GM23338 (cell line): Measurements from ENCODE around the gene IFT43. TPM values are rescaled to one million over a fixed set of nuclear protein-coding genes. Genes with fewer than 3 reads are reported as not detected.

Experiments
- ATAC-seq: fragments of 200-7000 bp; cut with Tn5 transposase; 3 replicates; pipeline ENCODE4 v1.9.1; 2020
- DNase-seq: peaks from one replicate; pipeline ENCODE4 v3.0.0-alpha.2; 2015; ENCODE audit warnings: low spot score
- H2AFZ ChIP-seq: fragments of 200-600 bp; sonication (generic); 2 replicates; pipeline ENCODE4 v1.8.0; 2016; ENCODE audit warnings: antibody characterized with exemption, mild to moderate bottlenecking, moderate library complexity
- H3F3A ChIP-seq: fragments of 200-600 bp; sonication (generic); replicated peaks from 2 replicates; pipeline ENCODE4 v1.8.0; 2017; ENCODE audit warnings: antibody characterized with exemption, mixed run types, low read depth
- H3K27ac ChIP-seq: fragments of 200-600 bp; sonication (generic); 2 replicates; pipeline ENCODE4 v1.6.1; 2016; ENCODE audit warnings: low read depth
- H3K27me3 ChIP-seq: fragments of 200-600 bp; sonication (generic); 2 replicates; pipeline ENCODE4 v1.8.0; 2016; ENCODE audit warnings: mild to moderate bottlenecking, mixed run types, moderate library complexity; ENCODE audit not compliant: insufficient read depth
- H3K36me3 ChIP-seq: fragments of 200-600 bp; sonication (generic); 2 replicates; pipeline ENCODE4 v1.8.0; 2016; ENCODE audit warnings: mild to moderate bottlenecking; ENCODE audit not compliant: insufficient read depth
- H3K4me1 ChIP-seq: fragments of 200-600 bp; sonication (generic); 2 replicates; pipeline ENCODE4 v1.8.0; 2016; ENCODE audit warnings: mild to moderate bottlenecking, moderate library complexity; ENCODE audit not compliant: insufficient read depth
- H3K4me2 ChIP-seq: fragments of 200-600 bp; sonication (generic); 2 replicates; pipeline ENCODE4 v1.7.1; 2017; ENCODE audit warnings: mixed run types
- H3K4me3 ChIP-seq: fragments of 200-600 bp; sonication (generic); 2 replicates; pipeline ENCODE4 v1.6.1; 2016; ENCODE audit warnings: mixed run types
- H3K79me2 ChIP-seq: fragments of 200-600 bp; sonication (generic); replicated peaks from 2 replicates; pipeline ENCODE4 v1.8.0; 2017; ENCODE audit warnings: mild to moderate bottlenecking; ENCODE audit not compliant: insufficient read depth
- H3K9me2 ChIP-seq: fragments of 200-600 bp; sonication (generic); 2 replicates; pipeline ENCODE4 v1.8.0; 2017; ENCODE audit not compliant: insufficient read depth
- H4K20me1 ChIP-seq: fragments of 200-600 bp; sonication (generic); replicated peaks from 2 replicates; pipeline ENCODE4 v1.8.0; 2017; ENCODE audit warnings: mild to moderate bottlenecking; ENCODE audit not compliant: insufficient read depth
- H3K27ac Mint-ChIP-seq: 2 replicates; pipeline ENCODE4 v1.8.0; 2020; ENCODE audit warnings: inconsistent platforms, mild to moderate bottlenecking, moderate library complexity, mixed read lengths
- H3K27me3 Mint-ChIP-seq: 3 replicates; pipeline ENCODE4 v1.8.0; 2022; ENCODE audit warnings: low read depth, mild to moderate bottlenecking, moderate library complexity, mixed read lengths, inconsistent platforms; ENCODE audit not compliant: insufficient read depth, poor library complexity
- H3K36me3 Mint-ChIP-seq: 3 replicates; pipeline ENCODE4 v1.8.0; 2021; ENCODE audit warnings: low read depth, mild to moderate bottlenecking, inconsistent platforms, moderate library complexity, mixed read lengths
- H3K4me1 Mint-ChIP-seq: 3 replicates; pipeline ENCODE4 v1.8.0; 2020; ENCODE audit warnings: mild to moderate bottlenecking, inconsistent platforms, mixed read lengths
- H3K4me3 Mint-ChIP-seq: 3 replicates; pipeline ENCODE4 v1.8.0; 2021; ENCODE audit warnings: moderate library complexity, mild to moderate bottlenecking, inconsistent platforms, mixed read lengths
- H3K9me3 Mint-ChIP-seq: 3 replicates; pipeline ENCODE4 v1.8.0; 2020; ENCODE audit warnings: moderate library complexity, mild to moderate bottlenecking, inconsistent platforms, mixed read lengths
- CREB1 ChIP-seq: fragments of 250-450 bp; sonication (Bioruptor Pico); IDR thresholded peaks from 2 replicates; pipeline ENCODE4 v1.5.0; 2020; ENCODE audit warnings: low read depth, mild to moderate bottlenecking, moderate library complexity
- EZH2 ChIP-seq: fragments of 200-600 bp; sonication (generic); IDR thresholded peaks from one replicate; pipeline ENCODE4 v1.8.0; 2017; ENCODE audit warnings: antibody characterized with exemption, mild to moderate bottlenecking, low read depth; ENCODE audit not compliant: unreplicated experiment
- EZH2phosphoT487 ChIP-seq: fragments of 200-600 bp; sonication (generic); IDR thresholded peaks from one replicate; pipeline ENCODE4 v1.8.1; 2018; ENCODE audit warnings: antibody characterized with exemption; ENCODE audit not compliant: unreplicated experiment
- JUNB ChIP-seq: IDR thresholded peaks from one replicate; pipeline ENCODE4 v1.6.1; 2016; ENCODE audit warnings: antibody characterized with exemption; ENCODE audit not compliant: unreplicated experiment
- NANOG ChIP-seq: IDR thresholded peaks from 2 replicates; pipeline ENCODE4 v1.6.1; 2016; ENCODE audit warnings: antibody characterized with exemption, borderline replicate concordance
- POLR2AphosphoS5 ChIP-seq: IDR thresholded peaks from 2 replicates; pipeline ENCODE4 v1.6.1; 2016; ENCODE audit warnings: antibody characterized with exemption, low read depth
- STAT1 ChIP-seq: IDR thresholded peaks from one replicate; pipeline ENCODE4 v1.6.1; 2016; ENCODE audit warnings: antibody characterized with exemption; ENCODE audit not compliant: unreplicated experiment
- ZNF114 ChIP-seq: fragments of 250-450 bp; sonication (Bioruptor Pico); IDR thresholded peaks from 2 replicates; pipeline ENCODE4 v1.5.0; 2020; ENCODE audit warnings: mild to moderate bottlenecking, moderate library complexity
- ZNF331 ChIP-seq: fragments of 250-450 bp; sonication (Bioruptor Pico); IDR thresholded peaks from 2 replicates; pipeline ENCODE4 v1.5.0; 2020; ENCODE audit warnings: low read depth, mild to moderate bottlenecking, moderate library complexity
- polyA plus RNA-seq: library from polyadenylated mRNA; unstranded; fragments of >200 nt; fragmentation: Nextera tagmentation; extraction: Ambion mirVana; gene quantifications from 2 replicates; pipeline ENCODE4 v1.2.1, GENCODE V29; 2016
- total RNA-seq: library from RNA; depleted of rRNA; stranded (reverse); fragments of >200 nt; shearing (Covaris generic); gene quantifications from 2 replicates; pipeline ENCODE4 v1.2.3, GENCODE V29; 2014
- TF ChIP-seq, protein P1 (sequence below): IDR thresholded peaks from 2 replicates; pipeline ENCODE4 v1.6.1; 2016; ENCODE audit warnings: antibody characterized with exemption
- TF ChIP-seq, protein P2 (sequence below), 2 experiments: fragments of 200-600 bp in 1 of 2; sonication (generic) in 1 of 2; conservative IDR thresholded peaks; 2 replicates each; pipeline versions ENCODE4 v1.5.1 to v1.6.1; 2016 to 2017; ENCODE audit warnings: antibody characterized with exemption in 2 of 2, low read depth in 2 of 2, mild to moderate bottlenecking in 2 of 2, moderate library complexity in 1 of 2
- TF ChIP-seq, protein P3 (sequence below): IDR thresholded peaks from one replicate; pipeline ENCODE4 v1.6.1; 2018; ENCODE audit warnings: antibody characterized with exemption; ENCODE audit not compliant: unreplicated experiment
- TF ChIP-seq, protein P4 (sequence below): fragments of 250-450 bp; sonication (Bioruptor Pico); IDR thresholded peaks from 2 replicates; pipeline ENCODE4 v1.5.0; 2020; ENCODE audit warnings: mild to moderate bottlenecking, moderate library complexity

IFT43 gene
- total and polyA plus RNA-seq, 2 experiments from 2014 or later, result 21.5 to 43.1 TPM

DNA sequence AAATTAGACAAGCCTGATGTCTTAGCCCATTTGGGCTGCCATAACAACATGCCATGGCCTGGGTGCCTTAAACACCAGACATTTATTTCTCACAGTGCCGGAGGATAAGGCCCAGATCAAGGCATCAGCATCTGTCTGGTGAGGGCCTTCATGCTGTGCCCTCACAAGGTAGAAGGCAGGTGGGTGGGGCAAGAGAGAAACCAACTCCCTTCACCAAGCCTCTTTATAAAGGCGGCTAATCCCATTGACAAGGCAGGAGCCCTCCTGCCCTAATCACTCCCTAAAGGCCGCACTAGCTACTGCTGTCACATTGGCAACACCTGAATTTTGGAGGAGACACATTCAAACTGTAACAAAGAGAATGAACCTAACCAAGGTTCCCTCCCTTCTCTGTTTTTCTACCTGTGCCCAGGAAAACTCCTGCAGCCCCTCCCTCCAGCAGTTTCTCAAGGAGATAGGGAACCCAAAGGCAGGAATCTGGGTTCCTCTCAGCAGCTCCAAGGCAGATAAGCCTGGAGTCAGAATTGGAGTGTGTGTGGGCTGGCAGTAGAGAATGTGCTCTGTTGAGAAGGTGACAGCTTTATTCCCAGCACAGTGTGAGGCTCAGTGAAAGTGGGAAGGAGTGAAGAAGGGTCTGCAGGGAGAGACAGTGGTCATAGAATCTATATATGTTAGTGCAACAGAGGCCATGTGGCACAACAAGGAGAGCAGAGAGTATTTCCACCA is 144.5 kb downstream of the IFT43 start:
- DNase-seq (no peak), ATAC-seq (peak; percentile 38; the same call in 2 of the 3 replicates)
- peaks cover 37% of the 10 kb centered on the region for H3K27me3 ChIP-seq
- no peak overlapping the region for H3K4me2 ChIP-seq
- H3K9me2 ChIP-seq, result no peaks in the 10 kb centered on the region
- H3K4me3 Mint-ChIP-seq, result no peak overlapping the region
- H4K20me1 ChIP-seq, result no peaks in the 10 kb centered on the region
- H3K4me3 ChIP-seq, result no peak overlapping the region
- peaks cover 4% of the 10 kb centered on the region for H3K4me1 Mint-ChIP-seq
- H2AFZ ChIP-seq, result 0 out of 2 replicates have a peak overlapping the region, but pooled peaks have one; percentile 76
- no peaks in the 10 kb centered on the region for H3K36me3 ChIP-seq
- no peaks in the 10 kb centered on the region for H3F3A ChIP-seq
- no peaks in the 10 kb centered on the region for H3K79me2 ChIP-seq
- no peaks in the 10 kb centered on the region; the same call in 2 of the 3 replicates for H3K9me3 Mint-ChIP-seq
- H3K27ac Mint-ChIP-seq, result no peak overlapping the region
- 0 out of 2 replicates have a peak, but pooled peaks cover 5% of the 10 kb centered on the region for H3K4me1 ChIP-seq
- no peak for TF ChIP-seq EZH2
- TF ChIP-seq, protein P1, sequence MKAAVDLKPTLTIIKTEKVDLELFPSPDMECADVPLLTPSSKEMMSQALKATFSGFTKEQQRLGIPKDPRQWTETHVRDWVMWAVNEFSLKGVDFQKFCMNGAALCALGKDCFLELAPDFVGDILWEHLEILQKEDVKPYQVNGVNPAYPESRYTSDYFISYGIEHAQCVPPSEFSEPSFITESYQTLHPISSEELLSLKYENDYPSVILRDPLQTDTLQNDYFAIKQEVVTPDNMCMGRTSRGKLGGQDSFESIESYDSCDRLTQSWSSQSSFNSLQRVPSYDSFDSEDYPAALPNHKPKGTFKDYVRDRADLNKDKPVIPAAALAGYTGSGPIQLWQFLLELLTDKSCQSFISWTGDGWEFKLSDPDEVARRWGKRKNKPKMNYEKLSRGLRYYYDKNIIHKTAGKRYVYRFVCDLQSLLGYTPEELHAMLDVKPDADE, result no peak
- TF ChIP-seq, protein P2, sequence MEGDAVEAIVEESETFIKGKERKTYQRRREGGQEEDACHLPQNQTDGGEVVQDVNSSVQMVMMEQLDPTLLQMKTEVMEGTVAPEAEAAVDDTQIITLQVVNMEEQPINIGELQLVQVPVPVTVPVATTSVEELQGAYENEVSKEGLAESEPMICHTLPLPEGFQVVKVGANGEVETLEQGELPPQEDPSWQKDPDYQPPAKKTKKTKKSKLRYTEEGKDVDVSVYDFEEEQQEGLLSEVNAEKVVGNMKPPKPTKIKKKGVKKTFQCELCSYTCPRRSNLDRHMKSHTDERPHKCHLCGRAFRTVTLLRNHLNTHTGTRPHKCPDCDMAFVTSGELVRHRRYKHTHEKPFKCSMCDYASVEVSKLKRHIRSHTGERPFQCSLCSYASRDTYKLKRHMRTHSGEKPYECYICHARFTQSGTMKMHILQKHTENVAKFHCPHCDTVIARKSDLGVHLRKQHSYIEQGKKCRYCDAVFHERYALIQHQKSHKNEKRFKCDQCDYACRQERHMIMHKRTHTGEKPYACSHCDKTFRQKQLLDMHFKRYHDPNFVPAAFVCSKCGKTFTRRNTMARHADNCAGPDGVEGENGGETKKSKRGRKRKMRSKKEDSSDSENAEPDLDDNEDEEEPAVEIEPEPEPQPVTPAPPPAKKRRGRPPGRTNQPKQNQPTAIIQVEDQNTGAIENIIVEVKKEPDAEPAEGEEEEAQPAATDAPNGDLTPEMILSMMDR (conservative IDR thresholded peaks at IDR 0.05; ENCODE audit: low read depth in 2 of 2), result no peak
- TF ChIP-seq CREB1, result no peak
- no peak for TF ChIP-seq POLR2AphosphoS5
- TF ChIP-seq NANOG, result no peak
- no peak for TF ChIP-seq JUNB
- TF ChIP-seq ZNF114 (CRISPR knock-in tag), result no peak
- TF ChIP-seq, protein P3, sequence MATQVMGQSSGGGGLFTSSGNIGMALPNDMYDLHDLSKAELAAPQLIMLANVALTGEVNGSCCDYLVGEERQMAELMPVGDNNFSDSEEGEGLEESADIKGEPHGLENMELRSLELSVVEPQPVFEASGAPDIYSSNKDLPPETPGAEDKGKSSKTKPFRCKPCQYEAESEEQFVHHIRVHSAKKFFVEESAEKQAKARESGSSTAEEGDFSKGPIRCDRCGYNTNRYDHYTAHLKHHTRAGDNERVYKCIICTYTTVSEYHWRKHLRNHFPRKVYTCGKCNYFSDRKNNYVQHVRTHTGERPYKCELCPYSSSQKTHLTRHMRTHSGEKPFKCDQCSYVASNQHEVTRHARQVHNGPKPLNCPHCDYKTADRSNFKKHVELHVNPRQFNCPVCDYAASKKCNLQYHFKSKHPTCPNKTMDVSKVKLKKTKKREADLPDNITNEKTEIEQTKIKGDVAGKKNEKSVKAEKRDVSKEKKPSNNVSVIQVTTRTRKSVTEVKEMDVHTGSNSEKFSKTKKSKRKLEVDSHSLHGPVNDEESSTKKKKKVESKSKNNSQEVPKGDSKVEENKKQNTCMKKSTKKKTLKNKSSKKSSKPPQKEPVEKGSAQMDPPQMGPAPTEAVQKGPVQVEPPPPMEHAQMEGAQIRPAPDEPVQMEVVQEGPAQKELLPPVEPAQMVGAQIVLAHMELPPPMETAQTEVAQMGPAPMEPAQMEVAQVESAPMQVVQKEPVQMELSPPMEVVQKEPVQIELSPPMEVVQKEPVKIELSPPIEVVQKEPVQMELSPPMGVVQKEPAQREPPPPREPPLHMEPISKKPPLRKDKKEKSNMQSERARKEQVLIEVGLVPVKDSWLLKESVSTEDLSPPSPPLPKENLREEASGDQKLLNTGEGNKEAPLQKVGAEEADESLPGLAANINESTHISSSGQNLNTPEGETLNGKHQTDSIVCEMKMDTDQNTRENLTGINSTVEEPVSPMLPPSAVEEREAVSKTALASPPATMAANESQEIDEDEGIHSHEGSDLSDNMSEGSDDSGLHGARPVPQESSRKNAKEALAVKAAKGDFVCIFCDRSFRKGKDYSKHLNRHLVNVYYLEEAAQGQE, result no peak
- TF ChIP-seq ZNF331 (CRISPR knock-in tag), result no peak
- no peak for TF ChIP-seq EZH2phosphoT487
- TF ChIP-seq STAT1, result no peak
- TF ChIP-seq, protein P4, sequence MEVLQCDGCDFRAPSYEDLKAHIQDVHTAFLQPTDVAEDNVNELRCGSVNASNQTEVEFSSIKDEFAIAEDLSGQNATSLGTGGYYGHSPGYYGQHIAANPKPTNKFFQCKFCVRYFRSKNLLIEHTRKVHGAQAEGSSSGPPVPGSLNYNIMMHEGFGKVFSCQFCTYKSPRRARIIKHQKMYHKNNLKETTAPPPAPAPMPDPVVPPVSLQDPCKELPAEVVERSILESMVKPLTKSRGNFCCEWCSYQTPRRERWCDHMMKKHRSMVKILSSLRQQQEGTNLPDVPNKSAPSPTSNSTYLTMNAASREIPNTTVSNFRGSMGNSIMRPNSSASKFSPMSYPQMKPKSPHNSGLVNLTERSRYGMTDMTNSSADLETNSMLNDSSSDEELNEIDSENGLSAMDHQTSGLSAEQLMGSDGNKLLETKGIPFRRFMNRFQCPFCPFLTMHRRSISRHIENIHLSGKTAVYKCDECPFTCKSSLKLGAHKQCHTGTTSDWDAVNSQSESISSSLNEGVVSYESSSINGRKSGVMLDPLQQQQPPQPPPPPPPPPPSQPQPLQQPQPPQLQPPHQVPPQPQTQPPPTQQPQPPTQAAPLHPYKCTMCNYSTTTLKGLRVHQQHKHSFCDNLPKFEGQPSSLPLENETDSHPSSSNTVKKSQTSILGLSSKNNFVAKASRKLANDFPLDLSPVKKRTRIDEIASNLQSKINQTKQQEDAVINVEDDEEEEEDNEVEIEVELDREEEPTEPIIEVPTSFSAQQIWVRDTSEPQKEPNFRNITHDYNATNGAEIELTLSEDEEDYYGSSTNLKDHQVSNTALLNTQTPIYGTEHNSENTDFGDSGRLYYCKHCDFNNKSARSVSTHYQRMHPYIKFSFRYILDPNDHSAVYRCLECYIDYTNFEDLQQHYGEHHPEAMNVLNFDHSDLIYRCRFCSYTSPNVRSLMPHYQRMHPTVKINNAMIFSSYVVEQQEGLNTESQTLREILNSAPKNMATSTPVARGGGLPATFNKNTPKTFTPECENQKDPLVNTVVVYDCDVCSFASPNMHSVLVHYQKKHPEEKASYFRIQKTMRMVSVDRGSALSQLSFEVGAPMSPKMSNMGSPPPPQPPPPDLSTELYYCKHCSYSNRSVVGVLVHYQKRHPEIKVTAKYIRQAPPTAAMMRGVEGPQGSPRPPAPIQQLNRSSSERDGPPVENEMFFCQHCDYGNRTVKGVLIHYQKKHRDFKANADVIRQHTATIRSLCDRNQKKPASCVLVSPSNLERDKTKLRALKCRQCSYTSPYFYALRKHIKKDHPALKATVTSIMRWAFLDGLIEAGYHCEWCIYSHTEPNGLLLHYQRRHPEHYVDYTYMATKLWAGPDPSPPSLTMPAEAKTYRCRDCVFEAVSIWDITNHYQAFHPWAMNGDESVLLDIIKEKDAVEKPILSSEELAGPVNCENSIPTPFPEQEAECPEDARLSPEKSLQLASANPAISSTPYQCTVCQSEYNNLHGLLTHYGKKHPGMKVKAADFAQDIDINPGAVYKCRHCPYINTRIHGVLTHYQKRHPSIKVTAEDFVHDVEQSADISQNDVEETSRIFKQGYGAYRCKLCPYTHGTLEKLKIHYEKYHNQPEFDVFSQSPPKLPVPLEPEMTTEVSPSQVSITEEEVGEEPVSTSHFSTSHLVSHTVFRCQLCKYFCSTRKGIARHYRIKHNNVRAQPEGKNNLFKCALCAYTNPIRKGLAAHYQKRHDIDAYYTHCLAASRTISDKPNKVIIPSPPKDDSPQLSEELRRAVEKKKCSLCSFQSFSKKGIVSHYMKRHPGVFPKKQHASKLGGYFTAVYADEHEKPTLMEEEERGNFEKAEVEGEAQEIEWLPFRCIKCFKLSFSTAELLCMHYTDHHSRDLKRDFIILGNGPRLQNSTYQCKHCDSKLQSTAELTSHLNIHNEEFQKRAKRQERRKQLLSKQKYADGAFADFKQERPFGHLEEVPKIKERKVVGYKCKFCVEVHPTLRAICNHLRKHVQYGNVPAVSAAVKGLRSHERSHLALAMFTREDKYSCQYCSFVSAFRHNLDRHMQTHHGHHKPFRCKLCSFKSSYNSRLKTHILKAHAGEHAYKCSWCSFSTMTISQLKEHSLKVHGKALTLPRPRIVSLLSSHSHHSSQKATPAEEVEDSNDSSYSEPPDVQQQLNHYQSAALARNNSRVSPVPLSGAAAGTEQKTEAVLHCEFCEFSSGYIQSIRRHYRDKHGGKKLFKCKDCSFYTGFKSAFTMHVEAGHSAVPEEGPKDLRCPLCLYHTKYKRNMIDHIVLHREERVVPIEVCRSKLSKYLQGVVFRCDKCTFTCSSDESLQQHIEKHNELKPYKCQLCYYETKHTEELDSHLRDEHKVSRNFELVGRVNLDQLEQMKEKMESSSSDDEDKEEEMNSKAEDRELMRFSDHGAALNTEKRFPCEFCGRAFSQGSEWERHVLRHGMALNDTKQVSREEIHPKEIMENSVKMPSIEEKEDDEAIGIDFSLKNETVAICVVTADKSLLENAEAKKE, result no peak
- H3K27me3 Mint-ChIP-seq, result peaks cover 19% of the 10 kb centered on the region
- H3K36me3 Mint-ChIP-seq, result no peaks in the 10 kb centered on the region
- H3K27ac ChIP-seq, result no peak overlapping the region
